Measurements from ENCODE around the gene CCDC192. TPM values are rescaled to one million over a fixed set of nuclear protein-coding genes. Genes with fewer than 3 reads are reported as not detected.
A peak's percentile ranks its signal among the peaks of the same experiment; 100 is the strongest.

The CCDC192 gene
- total and polyA plus RNA-seq, 5 experiments from 2014 or later, result not detected

DNA sequence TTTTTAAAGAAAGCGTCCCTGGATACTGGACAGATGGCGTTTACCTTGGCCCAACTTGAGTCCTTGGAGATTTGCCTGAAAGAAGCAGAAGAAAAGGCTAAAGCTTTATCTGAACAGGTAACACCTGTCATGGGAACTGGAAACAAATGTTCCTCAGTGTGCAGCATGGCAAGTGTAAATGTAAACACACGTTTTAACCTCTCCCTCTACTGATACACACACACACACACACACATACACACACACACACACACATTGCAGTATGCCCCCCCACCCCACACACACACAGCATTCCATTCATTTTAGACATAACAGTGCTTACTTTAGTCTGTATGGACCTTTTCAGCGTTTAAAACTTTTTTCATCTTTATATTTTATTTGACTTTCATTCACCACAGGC, 51.1 kb downstream of the CCDC192 start:
- POLR2A ChIA-PET, result no interaction called here
- H3K4me3 Mint-ChIP-seq, result no peak overlapping the region
- H3K36me3 Mint-ChIP-seq, result no peaks in the 10 kb centered on the region
- H3K9me3 Mint-ChIP-seq, result no peaks in the 10 kb centered on the region
- DNase-seq (no peak), ATAC-seq (no peak)
- no peak overlapping the region for H3K27ac Mint-ChIP-seq
- H3K27me3 Mint-ChIP-seq, result peaks cover 0 to 4% (median 0%) of the 10 kb centered on the region in 5 donors
- no peaks in the 10 kb centered on the region for H3K4me1 Mint-ChIP-seq

GRCh38 chr5:127754706-127755105, 51.5 kb downstream of the CCDC192 start:
- Mint-ChIP-seq H3K27ac (peak overlapping the region in 1 of 10 donors; percentile 28), H3K4me3 (no peak overlapping the region), H3K4me1 (no peaks in the 10 kb centered on the region), H3K9me3 (no peaks in the 10 kb centered on the region), H3K36me3 (no peaks in the 10 kb centered on the region), H3K27me3 (peaks cover 0 to 4% (median 1%) of the 10 kb centered on the region in 5 donors)
- ATAC-seq (no peak), DNase-seq (no peak)
- POLR2A ChIA-PET, result no interaction called here

DNA sequence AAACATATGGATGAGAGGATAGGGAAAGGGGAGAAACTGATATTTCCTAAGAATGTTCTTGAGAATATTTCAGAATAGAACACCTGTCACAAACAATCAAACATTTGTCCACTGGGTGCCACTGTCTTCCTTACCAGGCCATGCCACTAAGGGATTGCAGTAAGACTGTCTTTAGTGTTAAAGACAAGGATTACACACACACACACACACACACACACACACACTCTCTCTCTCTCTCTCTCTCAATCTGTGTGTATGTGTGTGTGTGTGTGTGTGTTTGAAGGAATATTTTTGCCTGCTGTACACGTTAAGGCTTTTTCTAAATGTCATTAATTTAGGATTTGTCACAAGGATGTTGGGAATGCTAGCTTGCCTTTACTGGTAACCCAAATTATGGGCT, 54.4 kb downstream of the CCDC192 start:
- ATAC-seq, result peak in 1 of 2 donors; percentile 40
- no peaks in the 10 kb centered on the region for H3K36me3 Mint-ChIP-seq
- no peak overlapping the region for H3K4me3 Mint-ChIP-seq
- no peaks in the 10 kb centered on the region for H3K9me3 Mint-ChIP-seq
- peak in 1 of 10 donors; percentile 10 for DNase-seq
- peaks cover 0 to 4% (median 1%) of the 10 kb centered on the region in 5 donors for H3K27me3 Mint-ChIP-seq
- no peak overlapping the region for H3K27ac Mint-ChIP-seq
- POLR2A ChIA-PET, result no interaction called here
- H3K4me1 Mint-ChIP-seq, result no peaks in the 10 kb centered on the region

DNA sequence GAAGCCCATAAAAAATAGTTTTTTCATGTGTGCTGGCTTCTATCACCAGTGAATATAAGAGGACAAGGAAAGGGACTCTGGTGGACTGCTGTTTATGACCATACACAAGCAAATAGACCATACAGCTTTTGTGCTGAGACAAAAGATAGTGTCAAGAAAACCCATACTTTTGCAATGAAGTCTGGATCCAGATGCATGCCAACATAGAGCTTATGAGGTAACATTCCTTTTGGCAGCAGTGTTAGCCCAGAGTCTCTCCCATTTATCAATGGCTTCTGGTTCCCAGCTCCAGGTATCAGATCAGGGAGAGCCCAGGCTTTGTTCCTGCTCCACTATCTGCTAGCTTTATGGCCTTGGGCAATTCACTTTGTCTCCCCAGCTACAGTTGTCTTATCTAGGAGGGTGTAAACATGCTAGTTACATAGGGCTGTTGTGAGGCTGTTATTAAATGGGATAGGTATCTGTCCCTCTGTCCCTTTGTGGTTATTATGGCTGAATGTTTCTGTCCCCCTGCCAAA, 55.6 kb downstream of the CCDC192 start:
- no peak overlapping the region for H3K4me3 Mint-ChIP-seq
- no peaks in the 10 kb centered on the region for H3K9me3 Mint-ChIP-seq
- H3K27ac Mint-ChIP-seq, result no peak overlapping the region
- no peaks in the 10 kb centered on the region for H3K36me3 Mint-ChIP-seq
- DNase-seq (no peak), ATAC-seq (no peak)
- POLR2A ChIA-PET, result no interaction called here
- H3K4me1 Mint-ChIP-seq, result no peaks in the 10 kb centered on the region
- H3K27me3 Mint-ChIP-seq, result peaks cover 0 to 10% (median 4%) of the 10 kb centered on the region in 5 donors

DNA sequence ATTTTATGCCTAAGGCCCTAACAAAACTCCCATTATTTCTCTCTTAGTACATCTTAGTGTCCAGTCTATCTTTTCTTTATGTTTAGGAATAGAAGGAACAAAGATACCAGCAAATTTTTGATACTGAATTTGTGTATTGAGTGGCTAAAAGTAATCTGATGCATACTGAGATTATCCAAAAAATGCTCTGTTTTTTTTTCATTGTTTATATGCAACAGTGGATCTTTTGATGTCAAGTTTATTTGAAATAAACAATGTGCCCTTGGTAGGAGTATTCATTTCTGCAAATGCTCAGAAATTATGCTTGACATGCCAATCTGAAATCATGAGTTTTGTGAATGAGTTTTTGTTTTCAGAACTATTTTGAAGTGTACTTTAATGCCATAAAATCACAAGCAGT, 58.7 kb downstream of the CCDC192 start:
- POLR2A ChIA-PET, result no interaction called here

GRCh38 chr5:127762412-127762811, 59.2 kb downstream of the CCDC192 start:
- Mint-ChIP-seq H3K9me3 (no peaks in the 10 kb centered on the region), H3K27me3 (peaks cover 1 to 14% (median 8%) of the 10 kb centered on the region in 5 donors), H3K4me3 (no peak overlapping the region), H3K4me1 (no peaks in the 10 kb centered on the region), H3K36me3 (no peaks in the 10 kb centered on the region), H3K27ac (no peak overlapping the region)
- ATAC-seq, result no peak
- no peak for DNase-seq
- POLR2A ChIA-PET, result no interaction called here

More for the DNA sequence above, 58.7 kb downstream of the CCDC192 start:
- peaks cover 1 to 14% (median 8%) of the 10 kb centered on the region in 5 donors for H3K27me3 Mint-ChIP-seq
- no peak overlapping the region for H3K4me3 Mint-ChIP-seq
- DNase-seq (no peak), ATAC-seq (no peak)
- H3K36me3 Mint-ChIP-seq, result no peaks in the 10 kb centered on the region
- H3K9me3 Mint-ChIP-seq, result no peaks in the 10 kb centered on the region
- H3K27ac Mint-ChIP-seq, result no peak overlapping the region
- no peaks in the 10 kb centered on the region for H3K4me1 Mint-ChIP-seq

GRCh38 chr5:127766676-127767335, 63.6 kb downstream of the CCDC192 start:
- DNase-seq (no peak), ATAC-seq (no peak)
- Mint-ChIP-seq H3K36me3 (no peaks in the 10 kb centered on the region), H3K27ac (peak overlapping the region in 1 of 10 donors; percentile 74), H3K9me3 (peaks cover 0 to 2% (median 0%) of the 10 kb centered on the region in 9 donors), H3K4me1 (no peaks in the 10 kb centered on the region), H3K4me3 (no peak overlapping the region), H3K27me3 (peaks cover 3 to 26% (median 13%) of the 10 kb centered on the region in 5 donors)
- POLR2A ChIA-PET, result no interaction called here

- ATAC-seq (no peak), DNase-seq (no peak)
- H3K4me1 Mint-ChIP-seq, result no peaks in the 10 kb centered on the region
- POLR2A ChIA-PET, result no interaction called here
- H3K27ac Mint-ChIP-seq, result no peak overlapping the region
- peaks cover 3 to 16% (median 9%) of the 10 kb centered on the region in 5 donors for H3K27me3 Mint-ChIP-seq
- no peak overlapping the region for H3K4me3 Mint-ChIP-seq
- peaks cover 0 to 5% (median 0%) of the 10 kb centered on the region in 9 donors for H3K9me3 Mint-ChIP-seq
- H3K36me3 Mint-ChIP-seq, result no peaks in the 10 kb centered on the region
Observed at GRCh38 chr5:127769386-127769785, 66.2 kb downstream of the CCDC192 start.

DNA sequence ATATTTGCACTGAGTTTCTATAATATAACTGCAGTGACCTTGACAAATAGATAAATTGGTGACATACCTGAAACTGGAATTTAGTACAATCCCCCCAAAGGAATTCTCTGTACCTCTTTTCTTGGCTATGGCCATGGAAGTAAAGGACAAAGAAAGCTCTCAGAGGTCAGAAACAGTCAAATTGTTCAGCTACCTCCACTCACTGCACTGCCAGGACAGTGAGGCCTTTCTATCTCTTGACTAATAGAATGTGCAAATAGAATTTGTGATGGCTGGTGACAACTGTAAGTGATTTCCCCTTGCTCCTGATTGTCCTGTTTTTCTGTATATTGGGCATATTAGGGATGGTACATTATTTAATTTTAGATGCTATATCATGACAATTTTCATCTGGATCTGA, 67.1 kb downstream of the CCDC192 start:
- H3K36me3 Mint-ChIP-seq, result no peaks in the 10 kb centered on the region
- H3K9me3 Mint-ChIP-seq, result peaks cover 0 to 7% (median 0%) of the 10 kb centered on the region in 9 donors
- no peak overlapping the region for H3K4me3 Mint-ChIP-seq

GRCh38 chr5:127772531-127772930, 69.3 kb downstream of the CCDC192 start:
- POLR2A ChIA-PET, result no interaction called here
- Mint-ChIP-seq H3K27ac (no peak overlapping the region), H3K36me3 (no peaks in the 10 kb centered on the region), H3K27me3 (peaks cover 1 to 21% (median 7%) of the 10 kb centered on the region in 5 donors), H3K4me3 (no peak overlapping the region), H3K9me3 (peaks cover 0 to 23% (median 8%) of the 10 kb centered on the region in 9 donors), H3K4me1 (no peaks in the 10 kb centered on the region)
- DNase-seq (no peak), ATAC-seq (no peak)

More for the DNA sequence above, 67.1 kb downstream of the CCDC192 start:
- DNase-seq (no peak), ATAC-seq (no peak)
- Mint-ChIP-seq H3K4me1 (no peaks in the 10 kb centered on the region), H3K27me3 (peaks cover 3 to 19% (median 9%) of the 10 kb centered on the region in 5 donors), H3K27ac (no peak overlapping the region)
- POLR2A ChIA-PET, result no interaction called here

DNA sequence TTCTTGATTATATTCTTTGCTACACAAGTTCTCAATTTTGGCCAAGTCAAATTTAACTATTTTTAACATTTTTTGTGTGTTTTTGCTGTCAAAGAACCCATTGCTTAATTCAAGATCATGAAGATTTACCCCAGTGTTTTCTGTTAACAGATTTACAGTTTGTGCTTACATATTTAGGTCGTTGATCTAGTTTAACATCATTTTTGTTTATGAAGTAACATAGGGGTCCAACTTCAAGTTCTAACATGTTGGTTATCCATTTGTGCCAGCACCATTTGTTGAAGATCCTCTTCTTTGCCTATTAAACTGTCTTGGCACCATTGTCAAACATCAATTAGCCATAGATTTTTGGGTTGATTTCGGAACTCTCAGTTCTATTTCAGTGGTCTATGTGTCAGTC, 71.0 kb downstream of the CCDC192 start:
- Mint-ChIP-seq H3K4me1 (no peaks in the 10 kb centered on the region), H3K9me3 (peaks cover 0 to 38% (median 14%) of the 10 kb centered on the region in 9 donors), H3K4me3 (no peak overlapping the region), H3K27me3 (peaks cover 1 to 16% (median 7%) of the 10 kb centered on the region in 5 donors), H3K36me3 (no peaks in the 10 kb centered on the region), H3K27ac (no peak overlapping the region)
- ATAC-seq (no peak), DNase-seq (no peak)
- POLR2A ChIA-PET, result no interaction called here

DNA sequence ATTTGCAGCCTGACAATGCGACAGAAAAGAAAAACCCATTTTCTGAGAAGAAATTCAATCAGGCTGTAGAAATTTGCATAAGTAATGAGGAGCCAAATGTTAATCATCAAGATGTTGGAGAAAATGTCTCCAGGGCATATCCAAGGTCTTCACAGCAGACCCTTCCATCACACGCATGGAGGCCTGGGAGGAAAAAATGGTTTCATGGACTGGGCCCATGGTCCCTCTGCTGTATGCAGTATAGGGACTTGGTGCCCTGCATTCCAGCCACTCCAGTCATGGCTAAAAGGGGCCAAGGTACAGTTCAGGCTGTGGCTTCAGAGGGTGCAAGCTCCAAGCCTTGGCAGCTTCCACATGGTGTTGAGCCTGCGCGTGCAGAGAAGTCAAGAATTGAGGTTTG, 73.3 kb downstream of the CCDC192 start:
- no peak overlapping the region for H3K27ac Mint-ChIP-seq

GRCh38 chr5:127777957-127778356, 74.8 kb downstream of the CCDC192 start:
- no peak for DNase-seq
- POLR2A ChIA-PET, result no interaction called here
- H3K9me3 Mint-ChIP-seq, result peaks cover 0 to 52% (median 14%) of the 10 kb centered on the region in 9 donors
- no peaks in the 10 kb centered on the region for H3K36me3 Mint-ChIP-seq
- ATAC-seq, result no peak
- no peaks in the 10 kb centered on the region for H3K4me1 Mint-ChIP-seq
- no peak overlapping the region for H3K27ac Mint-ChIP-seq
- H3K27me3 Mint-ChIP-seq, result peaks cover 0 to 7% (median 0%) of the 10 kb centered on the region in 5 donors
- H3K4me3 Mint-ChIP-seq, result no peak overlapping the region

More for the DNA sequence above, 73.3 kb downstream of the CCDC192 start:
- POLR2A ChIA-PET, result no interaction called here
- Mint-ChIP-seq H3K27me3 (peaks cover 0 to 6% (median 1%) of the 10 kb centered on the region in 5 donors), H3K9me3 (peaks cover 0 to 38% (median 14%) of the 10 kb centered on the region in 9 donors), H3K36me3 (no peaks in the 10 kb centered on the region), H3K4me1 (no peaks in the 10 kb centered on the region), H3K4me3 (no peak overlapping the region)
- no peak for DNase-seq
- no peak for ATAC-seq

Data from naive thymus-derived CD8-positive, alpha-beta T cell (primary cell).